ENCODE measurements around the gene THSD7B.
"Not testable (repeated sequence)": the region's sequence is repeated elsewhere in the genome, so short reads cannot be mapped to it uniquely, and the experiment has no call there.

The THSD7B gene

DNA sequence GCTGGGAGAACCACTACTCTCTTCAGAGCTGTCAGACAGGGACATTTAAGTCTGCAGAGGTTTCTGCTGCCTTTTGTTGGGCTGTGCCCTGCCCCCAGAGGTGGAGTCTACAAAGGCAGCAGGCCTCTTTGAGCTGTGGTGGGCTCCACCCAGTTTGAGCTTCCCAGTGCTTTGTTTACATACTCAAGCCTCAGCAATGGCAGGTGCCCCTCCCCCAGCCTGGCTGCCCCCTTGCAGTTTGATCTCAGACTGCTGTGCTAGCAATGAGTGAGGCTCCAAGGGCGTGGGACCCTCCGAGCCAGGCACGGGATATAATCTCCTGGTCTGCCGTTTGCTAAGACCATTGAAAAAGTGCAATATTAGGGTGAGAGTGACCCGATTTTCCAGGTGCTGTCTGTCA, 822.5 kb downstream of the THSD7B start:
- not testable (repeated sequence) for H3K4me3 ChIP-seq (ENCODE audit: low read depth in 1 of 2, low read length in 2 of 2); H3K9me3 ChIP-seq (ENCODE audit: control insufficient read depth in 1 of 2, low read length in 2 of 2); H3K4me1 ChIP-seq (ENCODE audit: control insufficient read depth in 1 of 2, insufficient read depth in 2 of 2, low read length in 2 of 2); H3K36me3 ChIP-seq (ENCODE audit: control insufficient read depth in 1 of 2, insufficient read depth in 2 of 2, low read length in 2 of 2); H3K27me3 ChIP-seq (ENCODE audit: low read depth, low read length); H3K27ac ChIP-seq (ENCODE audit: low read length)

DNA sequence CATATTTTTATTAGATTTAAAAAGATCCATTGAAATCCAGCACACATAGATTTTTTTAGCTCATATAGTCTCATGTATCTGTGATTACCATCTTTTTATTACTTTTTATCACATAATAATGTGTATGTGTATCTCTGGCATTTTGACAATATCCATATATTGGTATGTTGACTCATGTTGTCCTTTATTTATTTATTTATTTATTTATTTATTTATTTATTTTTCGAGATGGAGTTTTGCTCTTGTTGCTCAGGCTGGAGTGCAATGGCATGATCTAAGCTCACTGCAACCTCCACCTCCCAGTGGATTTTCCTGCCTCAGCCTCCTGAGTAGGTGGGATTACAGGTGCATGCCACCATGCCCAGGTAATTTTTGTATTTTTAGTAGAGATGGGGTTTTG, 823.2 kb downstream of the THSD7B start:
- not testable (repeated sequence) for H3K27ac ChIP-seq (ENCODE audit: low read length); H3K27me3 ChIP-seq (ENCODE audit: low read depth, low read length); H3K9me3 ChIP-seq (ENCODE audit: control insufficient read depth in 1 of 2, low read length in 2 of 2); H3K4me1 ChIP-seq (ENCODE audit: control insufficient read depth in 1 of 2, insufficient read depth in 2 of 2, low read length in 2 of 2); H3K4me3 ChIP-seq (ENCODE audit: low read depth in 1 of 2, low read length in 2 of 2); H3K36me3 ChIP-seq (ENCODE audit: control insufficient read depth in 1 of 2, insufficient read depth in 2 of 2, low read length in 2 of 2)

DNA sequence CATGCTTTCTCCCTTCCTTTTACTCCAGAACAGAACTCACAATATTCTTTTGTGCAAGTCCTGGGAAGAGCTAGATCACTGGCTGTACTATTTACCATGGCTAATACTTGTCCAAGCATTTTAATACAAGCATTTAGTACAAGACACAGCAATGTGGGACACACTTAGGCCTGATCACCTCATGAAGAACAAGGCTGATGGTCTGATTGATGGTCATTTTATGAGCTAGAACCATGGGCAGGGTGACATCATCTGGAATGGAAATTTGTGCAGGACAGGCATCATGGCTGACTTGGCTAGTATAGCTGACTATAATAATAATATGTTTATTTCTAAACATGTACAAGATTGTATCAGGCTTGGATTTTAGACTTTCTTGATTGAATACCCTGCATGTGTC, 824.8 kb downstream of the THSD7B start:
- Histone ChIP-seq H3K4me3 (ENCODE audit: low read depth in 1 of 2, low read length in 2 of 2) (no peak overlapping the region), H3K27me3 (ENCODE audit: low read depth, low read length) (no peaks in the 10 kb centered on the region), H3K36me3 (ENCODE audit: control insufficient read depth in 1 of 2, insufficient read depth in 2 of 2, low read length in 2 of 2) (no peaks in the 10 kb centered on the region), H3K27ac (ENCODE audit: low read length) (no peak overlapping the region), H3K9me3 (ENCODE audit: control insufficient read depth in 1 of 2, low read length in 2 of 2) (peaks cover 0 to 3% of the 10 kb centered on the region in 2 donors), H3K4me1 (ENCODE audit: control insufficient read depth in 1 of 2, insufficient read depth in 2 of 2, low read length in 2 of 2) (no peaks in the 10 kb centered on the region)

DNA sequence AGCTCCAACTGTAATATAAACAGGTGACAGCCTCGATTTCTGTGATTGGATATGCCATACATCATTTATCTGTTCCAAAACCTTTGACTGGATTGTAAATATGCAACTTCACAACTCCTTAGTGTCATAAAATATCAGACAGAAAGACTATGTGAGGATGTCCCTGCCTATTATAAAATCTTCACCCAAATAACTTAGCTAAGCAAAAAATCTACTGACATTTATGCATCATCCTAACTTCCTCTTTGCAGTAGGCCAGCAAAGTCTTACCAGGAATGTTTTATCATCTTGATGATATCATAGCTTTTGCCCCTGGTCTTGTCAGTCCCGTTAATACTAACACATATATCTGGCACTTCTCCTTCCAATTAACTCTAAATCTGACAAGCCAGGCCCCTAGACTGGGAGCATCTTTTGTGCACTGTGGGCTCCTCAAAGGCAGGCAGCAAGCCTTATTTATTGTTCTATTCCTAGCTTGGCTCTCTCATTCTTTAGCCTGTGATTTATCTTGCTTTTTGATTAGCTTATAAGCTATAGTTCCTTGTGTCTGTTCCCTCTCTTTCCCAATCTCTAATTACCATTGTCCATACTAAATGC, 842.5 kb downstream of the THSD7B start:
- Histone ChIP-seq H3K9me3 (ENCODE audit: control insufficient read depth in 1 of 2, low read length in 2 of 2) (no peaks in the 10 kb centered on the region), H3K27me3 (ENCODE audit: low read depth, low read length) (no peaks in the 10 kb centered on the region), H3K27ac (ENCODE audit: low read length) (no peak overlapping the region), H3K4me3 (ENCODE audit: low read depth in 1 of 2, low read length in 2 of 2) (no peak overlapping the region), H3K4me1 (ENCODE audit: control insufficient read depth in 1 of 2, insufficient read depth in 2 of 2, low read length in 2 of 2) (no peaks in the 10 kb centered on the region), H3K36me3 (ENCODE audit: control insufficient read depth in 1 of 2, insufficient read depth in 2 of 2, low read length in 2 of 2) (no peaks in the 10 kb centered on the region)

DNA sequence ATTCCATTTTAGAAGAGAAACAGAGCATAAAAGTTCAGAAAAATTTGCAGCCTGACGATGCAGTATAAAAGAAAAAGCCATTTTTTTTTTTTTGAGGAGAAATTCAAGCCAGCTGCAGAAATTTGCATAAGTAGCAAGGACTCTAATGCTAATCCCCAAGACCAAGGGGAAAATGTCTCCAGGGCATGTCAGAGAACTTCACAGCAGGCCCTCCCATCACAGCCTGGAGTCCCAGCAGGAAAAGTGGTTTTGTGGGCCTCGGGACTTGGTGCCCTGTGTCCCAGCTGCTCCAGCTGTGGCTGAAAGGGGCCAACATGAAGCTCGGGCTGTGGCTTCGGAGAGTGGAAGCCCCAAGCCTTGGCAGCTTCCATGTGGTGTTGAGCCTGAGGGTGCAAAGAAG, 873.6 kb downstream of the THSD7B start:
- Histone ChIP-seq H3K27ac (ENCODE audit: low read length) (no peak overlapping the region), H3K27me3 (ENCODE audit: low read depth, low read length) (no peaks in the 10 kb centered on the region), H3K9me3 (ENCODE audit: control insufficient read depth in 1 of 2, low read length in 2 of 2) (no peaks in the 10 kb centered on the region), H3K4me1 (ENCODE audit: control insufficient read depth in 1 of 2, insufficient read depth in 2 of 2, low read length in 2 of 2) (no peaks in the 10 kb centered on the region), H3K4me3 (ENCODE audit: low read depth in 1 of 2, low read length in 2 of 2) (no peak overlapping the region), H3K36me3 (ENCODE audit: control insufficient read depth in 1 of 2, insufficient read depth in 2 of 2, low read length in 2 of 2) (no peaks in the 10 kb centered on the region)

DNA sequence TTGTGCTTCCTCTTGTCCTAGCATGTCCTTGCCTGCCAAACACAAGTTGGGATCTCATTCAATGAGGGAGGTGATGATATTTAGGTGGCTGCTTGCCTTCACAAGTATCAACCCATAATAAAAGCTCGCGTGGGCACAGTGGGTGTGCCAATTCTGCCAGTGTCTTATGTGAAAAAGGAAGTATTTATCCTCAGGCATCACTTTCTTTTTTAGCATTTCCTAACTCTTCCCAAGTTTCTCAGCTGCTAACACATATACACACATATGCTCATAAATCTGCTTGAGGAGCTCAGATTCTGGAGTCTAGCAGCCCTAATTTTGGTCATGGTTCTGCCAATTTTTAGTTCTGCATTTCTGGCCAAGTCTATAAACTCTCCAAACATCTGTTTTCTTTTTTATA, 879.4 kb downstream of the THSD7B start:
- no peak overlapping the region for H3K4me3 ChIP-seq (ENCODE audit: low read depth in 1 of 2, low read length in 2 of 2)
- H3K27me3 ChIP-seq (ENCODE audit: low read depth, low read length), result no peaks in the 10 kb centered on the region
- no peaks in the 10 kb centered on the region for H3K9me3 ChIP-seq (ENCODE audit: control insufficient read depth in 1 of 2, low read length in 2 of 2)
- H3K4me1 ChIP-seq (ENCODE audit: control insufficient read depth in 1 of 2, insufficient read depth in 2 of 2, low read length in 2 of 2), result no peaks in the 10 kb centered on the region
- H3K36me3 ChIP-seq (ENCODE audit: control insufficient read depth in 1 of 2, insufficient read depth in 2 of 2, low read length in 2 of 2), result no peaks in the 10 kb centered on the region
- H3K27ac ChIP-seq (ENCODE audit: low read length), result no peak overlapping the region

DNA sequence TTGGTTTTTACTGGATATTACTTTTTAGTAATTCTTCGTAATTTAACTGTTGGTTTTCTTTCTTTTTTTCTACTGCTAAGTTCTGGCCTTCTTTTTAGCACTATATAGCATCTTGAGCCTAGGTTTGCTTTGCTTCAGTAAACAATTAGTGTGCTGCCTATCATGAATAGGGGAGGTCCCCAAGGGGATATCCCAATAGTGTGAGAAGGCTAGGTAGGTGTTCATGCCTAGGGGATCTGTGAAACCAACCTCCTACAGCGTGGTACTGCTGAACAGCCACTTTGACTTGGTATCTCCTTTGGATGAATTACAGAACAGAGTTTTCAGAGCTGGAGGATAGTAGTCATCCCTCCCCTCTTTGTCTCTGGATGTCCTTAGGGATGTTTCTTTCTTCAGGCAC, 888.7 kb downstream of the THSD7B start:
- no peaks in the 10 kb centered on the region for H3K9me3 ChIP-seq (ENCODE audit: control insufficient read depth in 1 of 2, low read length in 2 of 2)
- H3K36me3 ChIP-seq (ENCODE audit: control insufficient read depth in 1 of 2, insufficient read depth in 2 of 2, low read length in 2 of 2), result no peaks in the 10 kb centered on the region
- H3K4me1 ChIP-seq (ENCODE audit: control insufficient read depth in 1 of 2, insufficient read depth in 2 of 2, low read length in 2 of 2), result no peaks in the 10 kb centered on the region
- H3K4me3 ChIP-seq (ENCODE audit: low read depth in 1 of 2, low read length in 2 of 2), result no peak overlapping the region
- no peak overlapping the region for H3K27ac ChIP-seq (ENCODE audit: low read length)
- H3K27me3 ChIP-seq (ENCODE audit: low read depth, low read length), result no peaks in the 10 kb centered on the region

DNA sequence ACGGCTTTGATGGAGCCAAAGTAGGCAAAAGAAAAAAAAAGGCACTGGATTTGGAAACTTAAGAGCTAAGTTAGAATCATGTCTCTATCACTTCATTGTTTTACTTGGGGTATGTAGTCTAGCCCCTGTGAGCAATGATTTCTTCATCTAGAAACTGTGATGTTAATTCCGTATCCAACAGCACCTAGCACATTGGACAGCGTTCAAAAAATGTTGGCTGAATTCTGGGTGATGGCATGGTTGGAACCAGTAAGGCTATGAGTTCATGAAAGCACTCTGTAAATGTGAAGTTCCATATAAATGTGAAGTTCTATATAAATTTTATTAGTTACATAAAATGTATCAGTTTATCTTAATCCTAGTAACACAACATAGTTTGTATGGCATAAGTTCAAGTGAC, 890.5 kb downstream of the THSD7B start:
- H3K27me3 ChIP-seq (ENCODE audit: low read depth, low read length), result no peaks in the 10 kb centered on the region
- no peaks in the 10 kb centered on the region for H3K9me3 ChIP-seq (ENCODE audit: control insufficient read depth in 1 of 2, low read length in 2 of 2)

DNA sequence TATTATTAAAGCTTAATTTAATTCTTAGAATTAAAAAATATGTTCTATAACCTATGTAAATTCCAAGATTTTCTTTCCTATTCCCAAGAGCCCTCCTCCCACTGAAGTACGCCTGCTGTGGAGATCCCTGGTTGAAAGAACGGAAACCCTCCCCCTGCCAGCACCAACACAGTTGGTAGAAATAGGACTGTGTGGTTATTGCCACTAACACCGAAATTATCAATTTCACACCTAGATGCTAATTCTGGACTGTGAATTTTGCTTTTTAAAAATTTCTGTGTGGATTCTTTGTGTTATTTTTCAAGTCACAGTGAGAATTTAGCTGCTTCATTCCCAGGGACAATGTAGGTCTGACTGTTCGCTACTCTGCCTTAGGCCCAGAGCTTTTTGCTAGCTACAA, 893.1 kb downstream of the THSD7B start:
- Histone ChIP-seq H3K27me3 (ENCODE audit: low read depth, low read length) (no peaks in the 10 kb centered on the region), H3K36me3 (ENCODE audit: control insufficient read depth in 1 of 2, insufficient read depth in 2 of 2, low read length in 2 of 2) (no peaks in the 10 kb centered on the region), H3K9me3 (ENCODE audit: control insufficient read depth in 1 of 2, low read length in 2 of 2) (no peaks in the 10 kb centered on the region), H3K4me3 (ENCODE audit: low read depth in 1 of 2, low read length in 2 of 2) (no peak overlapping the region), H3K4me1 (ENCODE audit: control insufficient read depth in 1 of 2, insufficient read depth in 2 of 2, low read length in 2 of 2) (no peaks in the 10 kb centered on the region), H3K27ac (ENCODE audit: low read length) (no peak overlapping the region)

More for the DNA sequence above, 890.5 kb downstream of the THSD7B start:
- Histone ChIP-seq H3K4me3 (ENCODE audit: low read depth in 1 of 2, low read length in 2 of 2) (no peak overlapping the region), H3K36me3 (ENCODE audit: control insufficient read depth in 1 of 2, insufficient read depth in 2 of 2, low read length in 2 of 2) (no peaks in the 10 kb centered on the region), H3K4me1 (ENCODE audit: control insufficient read depth in 1 of 2, insufficient read depth in 2 of 2, low read length in 2 of 2) (no peaks in the 10 kb centered on the region), H3K27ac (ENCODE audit: low read length) (no peak overlapping the region)

DNA sequence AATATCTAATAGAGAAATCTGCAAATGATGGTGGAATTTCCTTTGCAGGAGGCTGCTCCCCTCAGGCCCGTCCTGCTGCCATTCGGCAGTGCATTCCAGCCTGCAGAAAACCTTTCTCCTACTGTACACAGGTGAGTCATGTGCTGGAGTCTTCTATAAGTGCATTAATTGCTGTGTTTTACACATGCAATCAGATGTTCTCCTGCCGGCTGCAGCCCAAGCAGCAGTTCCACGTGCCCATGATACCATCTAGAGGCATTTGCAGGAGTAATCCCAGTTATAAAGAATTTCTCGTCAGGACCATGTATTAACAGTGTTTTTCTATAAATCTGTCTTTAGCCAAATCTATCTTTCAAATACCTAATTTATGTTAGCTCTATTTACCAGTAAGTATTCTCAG, 894.3 kb downstream of the THSD7B start:
- Histone ChIP-seq H3K9me3 (ENCODE audit: control insufficient read depth in 1 of 2, low read length in 2 of 2) (no peaks in the 10 kb centered on the region), H3K4me3 (ENCODE audit: low read depth in 1 of 2, low read length in 2 of 2) (no peak overlapping the region), H3K27ac (ENCODE audit: low read length) (no peak overlapping the region), H3K27me3 (ENCODE audit: low read depth, low read length) (no peaks in the 10 kb centered on the region), H3K4me1 (ENCODE audit: control insufficient read depth in 1 of 2, insufficient read depth in 2 of 2, low read length in 2 of 2) (no peaks in the 10 kb centered on the region), H3K36me3 (ENCODE audit: control insufficient read depth in 1 of 2, insufficient read depth in 2 of 2, low read length in 2 of 2) (no peaks in the 10 kb centered on the region)

DNA sequence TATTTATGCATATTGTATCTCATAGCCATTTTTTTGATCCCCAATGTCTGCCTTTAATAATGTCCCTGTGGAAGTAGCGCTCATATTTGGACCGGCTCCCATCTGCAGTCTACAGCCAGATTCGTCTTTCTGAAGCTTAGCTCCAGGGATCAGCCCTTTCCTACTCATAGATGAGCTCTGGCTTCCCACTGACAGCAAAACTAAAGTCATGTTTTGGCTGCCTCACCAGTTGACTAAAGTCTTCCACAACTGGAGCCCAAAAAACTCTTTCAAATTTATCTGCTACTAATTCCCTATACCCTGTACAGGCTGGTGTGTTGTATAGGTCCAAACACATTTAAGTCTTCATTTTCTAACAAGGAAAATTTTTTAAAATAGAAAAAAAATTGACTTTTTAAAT, 904.8 kb downstream of the THSD7B start:
- Histone ChIP-seq H3K4me1 (ENCODE audit: control insufficient read depth in 1 of 2, insufficient read depth in 2 of 2, low read length in 2 of 2) (no peaks in the 10 kb centered on the region), H3K27ac (ENCODE audit: low read length) (no peak overlapping the region), H3K27me3 (ENCODE audit: low read depth, low read length) (no peaks in the 10 kb centered on the region), H3K36me3 (ENCODE audit: control insufficient read depth in 1 of 2, insufficient read depth in 2 of 2, low read length in 2 of 2) (no peaks in the 10 kb centered on the region), H3K4me3 (ENCODE audit: low read depth in 1 of 2, low read length in 2 of 2) (no peak overlapping the region), H3K9me3 (ENCODE audit: control insufficient read depth in 1 of 2, low read length in 2 of 2) (no peaks in the 10 kb centered on the region)

DNA sequence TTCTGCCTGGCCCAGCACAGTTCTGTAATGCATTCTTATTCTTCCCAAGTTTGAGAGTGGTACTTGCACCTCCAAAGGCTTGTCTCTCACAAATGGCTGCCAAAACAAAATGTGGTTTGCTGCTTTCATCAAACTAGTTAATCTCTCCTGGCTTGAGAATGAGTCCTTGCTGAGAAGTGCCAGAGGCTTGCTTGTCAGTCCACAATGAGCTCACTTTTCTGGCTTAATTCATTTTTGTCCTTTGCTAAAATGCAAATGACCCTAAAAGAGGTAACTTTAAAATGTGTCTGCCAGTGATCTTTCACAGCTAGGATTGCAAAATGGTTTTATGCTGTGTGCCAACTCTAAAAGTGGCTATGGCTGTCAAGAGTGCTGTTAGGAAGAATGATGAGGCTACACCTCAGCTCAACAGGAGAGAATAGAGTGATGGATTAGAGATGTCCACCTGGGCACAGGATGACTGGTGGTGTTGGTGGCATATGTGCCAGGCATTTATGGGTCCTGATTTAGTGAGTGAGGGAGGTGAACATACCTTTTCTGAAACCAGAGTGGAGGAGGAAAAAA, 907.7 kb downstream of the THSD7B start:
- no peak overlapping the region for H3K27ac ChIP-seq (ENCODE audit: low read length)
- no peak overlapping the region for H3K4me3 ChIP-seq (ENCODE audit: low read depth in 1 of 2, low read length in 2 of 2)
- H3K27me3 ChIP-seq (ENCODE audit: low read depth, low read length), result no peaks in the 10 kb centered on the region
- H3K36me3 ChIP-seq (ENCODE audit: control insufficient read depth in 1 of 2, insufficient read depth in 2 of 2, low read length in 2 of 2), result no peaks in the 10 kb centered on the region
- no peaks in the 10 kb centered on the region for H3K4me1 ChIP-seq (ENCODE audit: control insufficient read depth in 1 of 2, insufficient read depth in 2 of 2, low read length in 2 of 2)
- no peaks in the 10 kb centered on the region for H3K9me3 ChIP-seq (ENCODE audit: control insufficient read depth in 1 of 2, low read length in 2 of 2)

All from muscle layer of duodenum (tissue), 2 donors.